Esophagus muscularis mucosa (tissue), 4 donors: Measurements from ENCODE around the gene DOCK1. TPM values are rescaled to one million over a fixed set of nuclear protein-coding genes. Genes with fewer than 3 reads are reported as not detected.

Experiments
- DNase-seq: peaks from one replicate; pipeline ENCODE4 v3.0.0-alpha.2; 2017; ENCODE audit errors: extremely low spot score
- H3K27ac ChIP-seq, 4 donors: fragments of 200-600 bp; sonication (generic); replicated peaks in 1 of 4; 1 replicate in 3 of 4; 2 replicates in 1 of 4; pipeline ENCODE4 v1.5.1; 2016 to 2019; ENCODE audit warnings: mild to moderate bottlenecking in 1 of 4
- H3K27me3 ChIP-seq, 4 donors: fragments of 200-600 bp; sonication (generic); one replicate each; pipeline versions ENCODE4 v1.5.1 to v1.6.0; 2016 to 2019
- H3K36me3 ChIP-seq, 4 donors: fragments of 200-600 bp; sonication (generic); one replicate each; pipeline ENCODE4 v1.5.1; 2016 to 2019
- H3K4me1 ChIP-seq, 4 donors: fragments of 200-600 bp; sonication (generic); one replicate each; pipeline ENCODE4 v1.5.1; 2016 to 2019
- H3K4me3 ChIP-seq, 4 donors: fragments of 200-600 bp; sonication (generic); 1 replicate in 2 of 4; 2 replicates in 2 of 4; pipeline ENCODE4 v1.5.1; 2016 to 2019; ENCODE audit warnings: mild to moderate bottlenecking in 4 of 4, moderate library complexity in 1 of 4
- H3K9me3 ChIP-seq, 4 donors: fragments of 200-600 bp; sonication (generic); 1 replicate in 3 of 4; 2 replicates in 1 of 4; pipeline ENCODE4 v1.5.1; 2016 to 2019
- CTCF ChIP-seq, 3 experiments: fragments of 200-600 bp in 2 of 3; fragments of 450-650 bp in 1 of 3; sonication (generic) in 2 of 3; IDR thresholded peaks; one replicate each; pipeline ENCODE4 v1.5.1; 2017 to 2019; ENCODE audit warnings: antibody characterized with exemption in 3 of 3, mild to moderate bottlenecking in 2 of 3, moderate library complexity in 1 of 3
- EP300 ChIP-seq: sonication (generic); formaldehyde crosslinking; IDR thresholded peaks from one replicate; pipeline ENCODE4 v1.6.1; 2017; ENCODE audit warnings: antibody characterized with exemption
- POLR2A ChIP-seq: fragments of 450-650 bp; IDR thresholded peaks from one replicate; pipeline ENCODE4 v1.6.1; 2017; ENCODE audit warnings: antibody characterized with exemption, moderate library complexity, mild to moderate bottlenecking, low read depth
- POLR2AphosphoS5 ChIP-seq, 2 donors: sonication (generic); formaldehyde crosslinking; IDR thresholded peaks; one replicate each; pipeline ENCODE4 v1.6.1; 2017; ENCODE audit warnings: antibody characterized with exemption in 2 of 2
- WGBS: methylation state at CpG from one replicate; pipeline ENCODE4 v1.1.5; 2018; 5-methylcytosine and 5-hydroxymethylcytosine counted together
- intact Hi-C: fragments of 100-400 bp; cut with DNase I; formaldehyde crosslinking; loops from one replicate; pipeline ENCODE4 v1.15.1; 2023
- total RNA-seq, 4 donors: library from RNA; depleted of rRNA; stranded (reverse); fragments of >200 nt; gene quantifications; one replicate each; pipeline versions ENCODE4 v1.1.0 to v1.2.1, GENCODE V29; 2016

The DOCK1 gene
- total RNA-seq, 4 donors from 2014 or later = 41.4 to 60.3 (median 55.3) TPM

DNA sequence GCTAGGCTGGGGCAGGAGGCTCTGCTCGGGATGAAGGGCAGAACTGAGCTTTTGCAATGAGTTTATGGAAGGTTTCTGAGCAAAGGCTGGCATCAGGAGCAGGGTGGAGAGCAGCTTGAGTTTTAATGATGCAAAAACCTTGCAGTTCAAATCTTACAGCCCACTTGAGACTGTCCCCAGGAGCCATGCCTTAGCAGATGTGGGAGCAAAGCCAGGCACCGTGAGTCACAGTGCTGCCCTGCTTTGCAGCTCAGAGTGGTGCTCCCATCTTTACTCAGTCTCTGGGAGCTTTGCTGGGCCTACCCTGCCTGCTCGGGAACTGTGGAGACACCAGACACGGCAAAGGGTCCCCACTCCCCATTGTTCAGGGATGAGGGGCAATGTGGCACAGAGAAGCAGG, 521.5 kb downstream of the DOCK1 start:
- H3K36me3 ChIP-seq = peaks cover 21 to 65% (median 57%) of the 10 kb centered on the region in 4 donors
- TF ChIP-seq EP300 (no peak), CTCF (IDR thresholded peaks at IDR 0.05) (no peak), POLR2AphosphoS5 (IDR thresholded peaks at IDR 0.05) (no peak), POLR2A (no peak)

GRCh38 chr10:127427926-127428325, 522.7 kb downstream of the DOCK1 start:
- H3K9me3 ChIP-seq = no peaks in the 10 kb centered on the region
- peaks cover 21 to 75% (median 54%) of the 10 kb centered on the region in 4 donors for H3K36me3 ChIP-seq
- H3K4me3 ChIP-seq = no peak overlapping the region
- DNase-seq = no peak
- 90% methylated on average over 5 of the region's 6 CpGs for WGBS
- no peaks in the 10 kb centered on the region for H3K27me3 ChIP-seq
- H3K27ac ChIP-seq = no peak overlapping the region
- no peaks in the 10 kb centered on the region for H3K4me1 ChIP-seq
- intact Hi-C loops = no loop called here
- TF ChIP-seq POLR2AphosphoS5 (IDR thresholded peaks at IDR 0.05) = no peak
- TF ChIP-seq POLR2A = no peak
- TF ChIP-seq EP300 = no peak
- no peak for TF ChIP-seq CTCF (IDR thresholded peaks at IDR 0.05)

More for the DNA sequence above, 521.5 kb downstream of the DOCK1 start:
- intact Hi-C loops = no loop called here
- H3K4me1 ChIP-seq = no peaks in the 10 kb centered on the region
- DNase-seq = no peak
- H3K4me3 ChIP-seq = no peak overlapping the region
- no peaks in the 10 kb centered on the region for H3K27me3 ChIP-seq
- no peak overlapping the region for H3K27ac ChIP-seq
- 97% methylated on average over 2 of the region's 4 CpGs for WGBS
- H3K9me3 ChIP-seq = no peaks in the 10 kb centered on the region

DNA sequence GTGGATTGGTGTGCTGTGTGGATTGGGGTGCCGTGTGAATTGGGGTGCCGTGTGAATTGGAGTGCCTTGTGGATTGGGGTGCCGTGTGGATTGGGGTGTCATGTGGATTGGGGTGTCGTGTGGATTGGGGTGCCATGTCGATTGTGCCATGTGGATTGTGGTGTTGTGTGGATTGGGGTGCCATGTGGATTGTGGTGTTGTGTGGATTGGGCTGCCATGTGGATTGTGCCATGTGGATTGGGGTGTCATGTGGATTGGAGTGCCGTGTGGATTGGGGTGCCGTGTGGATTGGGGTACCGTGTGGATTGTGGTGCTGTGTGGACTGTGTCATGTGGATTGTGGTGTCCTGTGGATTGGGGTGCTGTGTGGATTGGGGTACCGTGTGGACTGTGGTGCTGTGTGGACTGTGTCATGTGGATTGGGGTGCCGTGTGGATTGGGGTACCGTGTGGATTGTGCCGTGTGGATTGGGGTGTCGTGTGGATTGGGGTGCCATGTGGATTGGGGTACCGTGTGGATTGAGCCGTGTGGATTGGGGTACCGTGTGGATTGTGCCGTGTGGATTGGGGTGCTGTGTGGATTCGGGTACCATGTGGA, 523.3 kb downstream of the DOCK1 start:
- intact Hi-C loops = no loop called here
- peaks cover 21 to 80% (median 55%) of the 10 kb centered on the region in 4 donors for H3K36me3 ChIP-seq
- no peak overlapping the region for H3K27ac ChIP-seq
- no peaks in the 10 kb centered on the region for H3K27me3 ChIP-seq
- no peak overlapping the region for H3K4me3 ChIP-seq
- H3K9me3 ChIP-seq = no peaks in the 10 kb centered on the region
- 93% methylated on average over 18 of the region's 18 CpGs for WGBS
- TF ChIP-seq POLR2A (no peak), POLR2AphosphoS5 (IDR thresholded peaks at IDR 0.05) (no peak), EP300 (no peak), CTCF (IDR thresholded peaks at IDR 0.05) (no peak)
- H3K4me1 ChIP-seq = no peaks in the 10 kb centered on the region
- no peak for DNase-seq

DNA sequence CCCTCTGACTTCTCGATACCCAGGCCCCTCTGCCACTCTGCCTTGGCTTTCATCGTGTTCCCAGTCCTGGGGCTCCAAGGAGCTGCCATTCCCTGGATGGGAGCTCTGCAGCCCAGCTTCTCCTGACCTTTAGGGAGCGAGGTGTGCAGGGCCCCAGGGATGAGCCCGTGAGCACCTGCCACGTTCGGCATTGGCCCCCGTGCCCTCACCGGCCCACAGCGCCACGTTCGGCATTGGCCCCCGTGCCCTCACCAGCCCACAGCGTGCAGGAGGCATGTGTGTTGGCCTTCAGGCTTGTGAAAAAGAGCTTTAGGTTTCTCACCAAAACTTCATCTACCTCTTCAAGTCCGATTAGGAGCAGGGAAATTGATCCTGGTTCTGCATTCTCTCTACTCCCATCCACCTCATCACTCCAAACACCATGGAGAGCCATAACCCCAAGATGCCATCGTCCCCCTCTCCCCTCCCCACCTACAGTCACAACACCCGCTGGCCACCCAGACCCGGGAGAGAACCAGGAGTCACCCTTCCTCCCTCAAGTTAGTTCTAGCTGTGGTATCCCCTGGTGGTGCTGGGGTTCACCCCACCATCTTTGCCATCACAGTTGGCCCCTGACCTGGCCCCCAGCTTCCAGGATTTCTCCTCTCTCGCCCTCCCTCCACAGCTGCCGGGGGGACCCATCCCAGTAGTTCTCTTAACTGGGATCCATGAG, 524.5 kb downstream of the DOCK1 start:
- 98% methylated on average over 17 of the region's 19 CpGs for WGBS
- intact Hi-C loops = no loop called here
- H3K27me3 ChIP-seq = no peaks in the 10 kb centered on the region
- H3K4me3 ChIP-seq = no peak overlapping the region
- no peak for DNase-seq
- TF ChIP-seq EP300 (no peak), POLR2A (no peak), POLR2AphosphoS5 (IDR thresholded peaks at IDR 0.05) (no peak), CTCF (IDR thresholded peaks at IDR 0.05) (no peak)
- H3K4me1 ChIP-seq = no peaks in the 10 kb centered on the region
- peaks cover 31 to 86% (median 53%) of the 10 kb centered on the region in 4 donors for H3K36me3 ChIP-seq
- no peak overlapping the region for H3K27ac ChIP-seq
- no peaks in the 10 kb centered on the region for H3K9me3 ChIP-seq
